GM12878 (cell line): ENCODE measurements around the gene GDAP1L1. TPM values are rescaled to one million over a fixed set of nuclear protein-coding genes. Genes with fewer than 3 reads are reported as not detected.

Source experiments
- ATAC-seq: fragments of 200-7000 bp; cut with Tn5 transposase; 3 replicates; pipeline ENCODE4 v1.9.1; 2020; ENCODE audit warnings: mild to moderate bottlenecking, moderate library complexity
- BruUV-seq: library from RNA; stranded (reverse); fragments of 400-500 nt; replicated peaks from 2 replicates; lab custom pipeline; 2021; lab: Mats Ljungman, UMichigan
- CTCF ChIA-PET: fragments of 300-600 bp; sonication (Branson Sonifier 250); formaldehyde crosslinking; extraction: SDS; loops from one replicate; lab custom pipeline; 2021; ENCODE audit warnings: inconsistent platforms; lab: Yijun Ruan, JAX
- POLR2A ChIA-PET: fragments of 350-600 bp; formaldehyde crosslinking; extraction: SDS; loops from one replicate; lab custom pipeline; 2021; ENCODE audit warnings: inconsistent platforms; lab: Charles Lee
- RAD21 ChIA-PET: fragments of 300-600 bp; sonication (Branson Sonifier 250); formaldehyde crosslinking; loops from one replicate; lab custom pipeline; 2023; ENCODE audit warnings: antibody characterized with exemption; ENCODE audit not compliant: unreplicated experiment; lab: Charles Lee
- SMC1A ChIA-PET: fragments of 300-600 bp; sonication (Branson Sonifier 250); formaldehyde crosslinking; loops from one replicate; lab custom pipeline; 2023; ENCODE audit not compliant: unreplicated experiment, uncharacterized antibody; lab: Charles Lee
- DNase-seq: peaks from one replicate; pipeline ENCODE4 v3.0.0-alpha.2; 2011; ENCODE audit warnings: low read depth, low spot score
- FAIRE-seq: peaks from 3 replicates; lab custom pipeline; 2011; peaks lifted over from hg19 to GRCh38; lab: Jason Lieb, UNC
- H2AFZ ChIP-seq: 2 replicates; pipeline ENCODE4 v1.6.0; 2011; ENCODE audit warnings: low read depth, low read length, control low read depth; ENCODE audit not compliant: control insufficient read depth
- H3K27ac ChIP-seq: 2 replicates; pipeline ENCODE4 v1.5.1; 2011; ENCODE audit warnings: control low read depth; ENCODE audit not compliant: control insufficient read depth, insufficient read depth
- H3K27me3 ChIP-seq, 2 experiments: replicated peaks in 1 of 2; 2 replicates each; pipeline versions ENCODE4 v1.6.0 to v1.6.1; 2011; ENCODE audit warnings: low read length in 1 of 2; ENCODE audit not compliant: control insufficient read depth in 2 of 2, insufficient read depth in 2 of 2
- H3K36me3 ChIP-seq, 2 experiments: 2 replicates each; pipeline ENCODE4 v1.5.1; 2011; ENCODE audit warnings: low read length in 1 of 2; ENCODE audit not compliant: control insufficient read depth in 2 of 2, insufficient read depth in 2 of 2
- H3K4me1 ChIP-seq: 2 replicates; pipeline ENCODE4 v1.6.1; 2011; ENCODE audit warnings: mild to moderate bottlenecking, low read length, moderate library complexity, mixed read lengths; ENCODE audit not compliant: control insufficient read depth, insufficient read depth
- H3K4me2 ChIP-seq: 2 replicates; pipeline ENCODE4 v1.6.0; 2011; ENCODE audit warnings: control low read depth; ENCODE audit not compliant: control insufficient read depth, insufficient read depth
- H3K4me3 ChIP-seq: fragments of 200-600 bp; sonication (generic); 2 replicates; pipeline ENCODE4 v1.5.1; 2016
- H3K79me2 ChIP-seq: 2 replicates; pipeline ENCODE4 v1.6.0; 2011; ENCODE audit warnings: low read length; ENCODE audit not compliant: control insufficient read depth, insufficient read depth
- H3K9ac ChIP-seq: 2 replicates; pipeline ENCODE4 v1.8.0; 2011; ENCODE audit warnings: low read length, control low read depth, mixed read lengths; ENCODE audit not compliant: control insufficient read depth, insufficient read depth
- H3K9me3 ChIP-seq: replicated peaks from 3 replicates; pipeline ENCODE4 v1.5.1; 2011; ENCODE audit warnings: mild to moderate bottlenecking, low read length; ENCODE audit not compliant: control insufficient read depth, insufficient read depth
- H4K20me1 ChIP-seq: 2 replicates; pipeline ENCODE4 v1.6.0; 2011; ENCODE audit not compliant: control insufficient read depth, insufficient read depth
- ESRRA ChIP-seq: IDR thresholded peaks from 2 replicates; pipeline ENCODE4 v1.6.1; 2012; ENCODE audit warnings: mild to moderate bottlenecking, low read length, improper control_type of control experiment
- LARP7 ChIP-seq: fragments of 450-650 bp; IDR thresholded peaks from 2 replicates; pipeline ENCODE4 v1.6.1; 2017; ENCODE audit warnings: mild to moderate bottlenecking
- MTA3 ChIP-seq: IDR thresholded peaks from 2 replicates; pipeline ENCODE4 v1.6.1; 2012; ENCODE audit warnings: low read length, inconsistent platforms, borderline replicate concordance
- NFIC ChIP-seq: IDR thresholded peaks from 2 replicates; pipeline ENCODE4 v1.6.1; 2012; ENCODE audit warnings: low read depth, mild to moderate bottlenecking, inconsistent platforms, low read length, moderate library complexity
- NFYB ChIP-seq: IDR thresholded peaks from 2 replicates; pipeline ENCODE4 v1.6.1; 2011; ENCODE audit warnings: low read depth, mild to moderate bottlenecking, low read length, improper control_type of control experiment, moderate library complexity; ENCODE audit not compliant: insufficient read depth
- ZNF207 ChIP-seq: fragments of 450-650 bp; IDR thresholded peaks from 2 replicates; pipeline ENCODE4 v1.6.1; 2014; ENCODE audit warnings: antibody characterized with exemption, mild to moderate bottlenecking, borderline replicate concordance
- WGBS: methylation state at CpG from one replicate; pipeline ENCODE4 v1.1.6; 2016; ENCODE audit warnings: low lambda C conversion rate; ENCODE audit not compliant: insufficient replicate concordance, insufficient coverage; ENCODE audit errors: missing lambda C conversion rate; 5-methylcytosine and 5-hydroxymethylcytosine counted together
- in situ Hi-C: fragments of 300-500 bp; cut with MboI; formaldehyde crosslinking; loops from 9 replicates; pipeline ENCODE4 v1.14.3; 2018; ENCODE audit warnings: mixed read lengths
- intact Hi-C: fragments of 100-400 bp; cut with micrococcal nuclease; formaldehyde crosslinking; loops from one replicate; pipeline ENCODE4 v1.14.2; 2022; ENCODE audit not compliant: unreplicated experiment
- polyA plus RNA-seq, 11 experiments: library from polyadenylated mRNA; depleted of rRNA in 4 of 11; unstranded in 6 of 11; stranded (reverse) in 5 of 11; fragments of >200 nt; fragmentation: Nextera tagmentation in 4 of 11; fragmentation: Illumina TruSeq in 1 of 11; extraction: Ambion mirVana in 4 of 11; extraction: Trizol in 1 of 11; gene quantifications; 1 replicate in 1 of 11; 2 replicates in 10 of 11; pipeline versions ENCODE4 v1.2.1 to v1.2.3, GENCODE V29; 2011 to 2016; ENCODE audit warnings: inconsistent platforms in 2 of 11, missing spikeins in 2 of 11, low read depth in 1 of 11
- total RNA-seq, 4 experiments: library from RNA; depleted of rRNA in 3 of 4; stranded (reverse); fragments of >200 nt in 3 of 4; fragmentation: Illumina TruSeq in 1 of 4; extraction: Trizol in 1 of 4; gene quantifications; 2 replicates each; pipeline versions ENCODE4 v1.2.1 to v1.2.3, GENCODE V29; 2013 to 2021

The GDAP1L1 gene
- total and polyA plus RNA-seq, 10 of the 15 experiments (the other 5 are each of a cell fraction or from before 2014, with no cell fraction given): 0.08 to 0.38 TPM; not detected in 8

DNA sequence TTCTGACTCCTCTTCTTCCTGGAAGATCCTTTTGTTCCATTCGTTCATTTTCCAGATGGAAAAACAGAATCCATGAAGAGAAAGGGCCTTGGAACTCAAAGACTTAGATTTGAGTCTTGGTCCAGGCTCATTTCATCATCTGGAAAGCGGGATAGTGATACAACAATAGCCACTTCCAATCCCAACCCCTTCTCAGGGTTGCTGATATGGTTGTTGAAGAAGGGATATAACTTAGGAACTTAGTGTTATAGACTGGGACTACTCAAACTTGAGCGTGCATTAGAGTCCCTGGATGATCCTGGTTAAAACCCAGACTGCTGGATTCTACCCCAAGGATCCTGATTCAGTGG, 1.3 kb downstream of the GDAP1L1 start:
- no peaks in the 10 kb centered on the region for H3K79me2 ChIP-seq
- intact Hi-C loops (no loop called here), in situ Hi-C loops (no loop called here)
- no TSS peak for BruUV-seq
- H3K4me2 ChIP-seq: no peak overlapping the region
- ATAC-seq (no peak), DNase-seq (no peak), FAIRE-seq (no peak)
- no peak for TF ChIP-seq NFIC
- no peak for TF ChIP-seq ZNF207
- no peak for TF ChIP-seq MTA3
- TF ChIP-seq ESRRA: no peak
- ChIA-PET RAD21 (no interaction called here), CTCF (interaction anchor here (0.6 kb wide), 2 partner anchors 30 to 290 kb away, joined by 3 read pairs; no protein-coding TSS in a partner anchor), SMC1A (no interaction called here), POLR2A (no interaction called here)
- H3K9me3 ChIP-seq: no peaks in the 10 kb centered on the region
- no peak overlapping the region for H2AFZ ChIP-seq
- no peak overlapping the region for H3K27ac ChIP-seq
- H3K27me3 ChIP-seq: peaks cover 3% of the 10 kb centered on the region in 2 experiments; a peak in 1 of 4 replicates
- no peak overlapping the region for H3K4me3 ChIP-seq
- WGBS: 42% methylated on average over 3 of the region's 3 CpGs
- no peak overlapping the region for H3K9ac ChIP-seq
- H3K36me3 ChIP-seq: no peaks in the 10 kb centered on the region
- H4K20me1 ChIP-seq: no peaks in the 10 kb centered on the region
- no peaks in the 10 kb centered on the region for H3K4me1 ChIP-seq

DNA sequence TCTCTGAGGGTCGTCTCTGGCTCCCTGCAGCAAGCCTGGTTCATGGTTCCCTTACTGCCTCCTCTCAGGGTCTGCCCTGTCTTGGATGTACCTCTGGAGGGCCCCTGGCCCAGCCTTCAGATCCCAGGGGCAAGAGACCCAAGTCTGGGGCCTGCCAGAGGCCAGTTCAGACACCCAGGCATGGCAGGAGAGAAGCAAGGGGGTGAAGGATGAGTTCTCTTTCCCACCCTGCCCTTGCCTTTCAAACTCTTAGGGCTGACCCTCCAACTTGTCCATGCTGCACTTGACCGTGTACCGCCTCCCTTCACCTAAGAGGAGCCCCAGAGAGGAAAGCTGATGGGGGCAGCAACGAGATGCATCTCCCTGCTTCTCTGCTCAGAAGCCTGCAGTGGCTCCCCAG, 4.2 kb downstream of the GDAP1L1 start:
- no TSS peak for BruUV-seq
- H3K79me2 ChIP-seq: no peaks in the 10 kb centered on the region
- H3K4me3 ChIP-seq: no peak overlapping the region
- ChIA-PET CTCF (interaction anchor here (1.7 kb wide), 1 partner anchor 33 kb away, joined by 5 read pairs; no protein-coding TSS in a partner anchor), RAD21 (no interaction called here)
- no peaks in the 10 kb centered on the region for H3K36me3 ChIP-seq
- TF ChIP-seq LARP7 (no peak), NFYB (no peak)
- TF ChIP-seq, all 136 proteins: peak for 0
- Histone ChIP-seq H3K27me3 (peaks cover 0 to 3% of the 10 kb centered on the region in 2 experiments; a peak in 1 of 4 replicates), H3K27ac (no peak overlapping the region), H4K20me1 (no peaks in the 10 kb centered on the region), H3K9ac (no peak overlapping the region), H3K4me1 (no peaks in the 10 kb centered on the region), H3K9me3 (no peaks in the 10 kb centered on the region), H3K4me2 (no peak overlapping the region), H2AFZ (no peak overlapping the region)
- ChIA-PET SMC1A (no interaction called here), POLR2A (no interaction called here)
- in situ Hi-C loops: no loop called here
- WGBS: 15% methylated on average over 4 of the region's 4 CpGs
- DNase-seq (no peak), FAIRE-seq (no peak), ATAC-seq (no peak)
- intact Hi-C loops: no loop called here
